H1 (cell line): ENCODE results near the gene QRICH1. TPM values are rescaled to one million over a fixed set of nuclear protein-coding genes. Genes with fewer than 3 reads are reported as not detected.
A peak's percentile ranks its signal among the peaks of the same experiment; 100 is the strongest.

Experiments
- BACH1 ChIP-seq: IDR thresholded peaks from 2 replicates; pipeline ENCODE4 v1.6.1; 2012; ENCODE audit warnings: low read length, improper control_type of control experiment
- GTF2F1 ChIP-seq: IDR thresholded peaks from 2 replicates; pipeline ENCODE4 v1.6.1; 2012; ENCODE audit warnings: low read depth, low read length, improper control_type of control experiment, borderline replicate concordance
- HDAC2 ChIP-seq, 2 experiments: fragments of 300-600 bp in 1 of 2; sonication (generic) in 1 of 2; IDR thresholded peaks; 2 replicates each; pipeline ENCODE4 v1.6.1; 2011 to 2012; ENCODE audit warnings: low read depth in 2 of 2, low read length in 2 of 2, mild to moderate bottlenecking in 2 of 2, moderate library complexity in 2 of 2, borderline replicate concordance in 1 of 2, inconsistent platforms in 1 of 2
- JUN ChIP-seq: IDR thresholded peaks from 2 replicates; pipeline ENCODE4 v1.6.1; 2011; ENCODE audit warnings: low read depth, mild to moderate bottlenecking, improper control_type of control experiment, low read length
- KDM5A ChIP-seq: fragments of 200-600 bp; IDR thresholded peaks from 2 replicates; pipeline ENCODE4 v1.7.1; 2012; ENCODE audit warnings: mild to moderate bottlenecking, low read length, inconsistent platforms, mixed read lengths
- NRF1 ChIP-seq: IDR thresholded peaks from 2 replicates; pipeline ENCODE4 v1.6.1; 2011; ENCODE audit warnings: mild to moderate bottlenecking, low read depth, low read length, improper control_type of control experiment
- RAD21 ChIP-seq, 2 experiments: IDR thresholded peaks in 1 of 2; conservative IDR thresholded peaks in 1 of 2; 2 replicates each; pipeline ENCODE4 v1.6.1; 2011; ENCODE audit warnings: low read depth in 2 of 2, low read length in 2 of 2, improper control_type of control experiment in 1 of 2, inconsistent platforms in 1 of 2, mild to moderate bottlenecking in 1 of 2, moderate library complexity in 1 of 2
- RXRA ChIP-seq: IDR thresholded peaks from 2 replicates; pipeline ENCODE4 v1.6.1; 2011; ENCODE audit warnings: low read depth, mild to moderate bottlenecking, low read length, moderate library complexity; ENCODE audit not compliant: insufficient read depth
- SIN3A ChIP-seq, 2 experiments: IDR thresholded peaks in 1 of 2; conservative IDR thresholded peaks in 1 of 2; 2 replicates each; pipeline ENCODE4 v1.6.1; 2011 to 2012; ENCODE audit warnings: low read length in 2 of 2, improper control_type of control experiment in 1 of 2, low read depth in 1 of 2, mild to moderate bottlenecking in 1 of 2
- SP1 ChIP-seq: IDR thresholded peaks from 2 replicates; pipeline ENCODE4 v1.6.1; 2011; ENCODE audit warnings: low read depth, low read length
- TBP ChIP-seq: IDR thresholded peaks from 2 replicates; pipeline ENCODE4 v1.6.1; 2011; ENCODE audit warnings: low read depth, low read length, improper control_type of control experiment
- polyA plus RNA-seq, 7 experiments: library from polyadenylated mRNA; depleted of rRNA in 3 of 7; stranded (reverse) in 5 of 7; unstranded in 2 of 7; fragments of >200 nt in 5 of 7; fragments of 200-250 nt in 2 of 7; gene quantifications; 1 replicate in 5 of 7; 2 replicates in 1 of 7; 4 replicates in 1 of 7; pipeline versions ENCODE4 v1.2.1 to v1.2.3, GENCODE V29; 2011 to 2013; ENCODE audit warnings: missing spikeins in 2 of 7, mixed read lengths in 2 of 7
- total RNA-seq: library from RNA; stranded (reverse); fragmentation: NEBNext Ultra II Directional; extraction: Animal tissue kit (Norgen Biotek cat#: 25700); gene quantifications from 2 replicates; pipeline ENCODE4 v1.2.1, GENCODE V29; 2021
- TF ChIP-seq, protein P1 (sequence below): IDR thresholded peaks from 2 replicates; pipeline ENCODE4 v1.6.1; 2012; ENCODE audit warnings: inconsistent platforms

Gene QRICH1
- total and polyA plus RNA-seq, 2 of the 8 experiments (the other 6 are each of a cell fraction or from before 2014, with no cell fraction given) = 128 to 142 TPM

DNA sequence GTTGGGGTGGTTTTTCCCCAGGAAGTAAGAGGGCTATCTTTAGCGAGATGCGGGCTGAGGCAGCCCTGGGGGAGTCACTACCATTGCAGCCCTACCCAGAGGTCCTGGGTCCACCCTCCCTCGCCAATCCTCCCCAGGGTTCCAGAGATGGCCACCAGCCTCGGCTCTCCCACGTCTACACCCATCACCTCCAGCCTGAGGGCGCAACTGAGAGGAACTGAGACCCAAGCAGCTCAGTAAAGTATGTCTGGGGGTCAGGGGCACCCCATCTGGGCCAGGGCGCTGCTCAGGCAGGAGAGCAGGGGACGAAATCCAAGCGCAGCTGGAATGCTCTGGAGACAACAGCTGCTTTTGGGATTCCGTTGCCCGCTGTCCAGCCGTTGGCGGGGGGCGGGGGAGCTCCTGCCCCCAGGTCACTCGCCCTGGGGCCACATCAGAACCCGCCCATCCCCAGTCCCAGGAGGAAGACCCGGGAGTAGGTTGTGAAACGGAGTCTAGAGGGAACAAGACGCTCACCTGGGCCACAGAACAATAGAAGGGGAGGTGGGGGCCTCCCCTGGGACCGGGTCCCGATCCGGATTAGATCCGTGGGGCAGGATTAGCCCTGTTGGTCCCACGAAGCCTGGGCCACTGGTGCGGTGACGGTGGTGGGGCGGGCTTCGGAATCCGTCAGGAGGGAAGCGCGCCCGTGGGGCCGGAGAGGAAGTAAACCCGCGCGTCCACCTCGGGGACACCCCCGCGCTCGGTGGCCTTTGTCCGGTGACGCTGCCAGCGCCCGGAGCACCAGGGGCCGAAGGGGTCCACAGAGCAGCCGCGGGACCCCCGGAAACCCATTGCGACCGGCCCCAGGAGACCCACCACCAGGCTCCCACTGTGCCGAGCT, 73.3 kb downstream of the QRICH1 start (continued):
- TF ChIP-seq TBP (no peak; the same call in 1 of the 2 replicates), SP1 (no peak), HDAC2 (IDR thresholded peaks at IDR 0.05; ENCODE audit: borderline replicate concordance in 1 of 2, low read depth in 2 of 2, low read length in 2 of 2) (0 out of 4 replicates have a peak, but pooled peaks of 1 of the 2 experiments have one; percentile 16), GTF2F1 (no peak), JUN (no peak), BACH1 (no peak), RXRA (no peak), RAD21 (IDR thresholded peaks at IDR 0.05 in 1 of 2, conservative IDR thresholded peaks at IDR 0.05 in 1 of 2; ENCODE audit: low read depth in 2 of 2, low read length in 2 of 2) (no peak), NRF1 (no peak), SIN3A (conservative IDR thresholded peaks at IDR 0.05 in 1 of 2, IDR thresholded peaks at IDR 0.05 in 1 of 2; ENCODE audit: low read depth in 1 of 2, low read length in 2 of 2) (0 out of 4 replicates have a peak, but pooled peaks of 1 of the 2 experiments have one; percentile 0), KDM5A (no peak)
- TF ChIP-seq, protein P1, sequence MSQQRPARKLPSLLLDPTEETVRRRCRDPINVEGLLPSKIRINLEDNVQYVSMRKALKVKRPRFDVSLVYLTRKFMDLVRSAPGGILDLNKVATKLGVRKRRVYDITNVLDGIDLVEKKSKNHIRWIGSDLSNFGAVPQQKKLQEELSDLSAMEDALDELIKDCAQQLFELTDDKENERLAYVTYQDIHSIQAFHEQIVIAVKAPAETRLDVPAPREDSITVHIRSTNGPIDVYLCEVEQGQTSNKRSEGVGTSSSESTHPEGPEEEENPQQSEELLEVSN = no peak
